ENCODE data around the gene LCT. TPM values are rescaled to one million over a fixed set of nuclear protein-coding genes. Genes with fewer than 3 reads are reported as not detected.

The LCT gene
- total and polyA plus RNA-seq, 4 donors, result 0.01 to 0.06 (median 0.02) TPM; not detected in 1

DNA sequence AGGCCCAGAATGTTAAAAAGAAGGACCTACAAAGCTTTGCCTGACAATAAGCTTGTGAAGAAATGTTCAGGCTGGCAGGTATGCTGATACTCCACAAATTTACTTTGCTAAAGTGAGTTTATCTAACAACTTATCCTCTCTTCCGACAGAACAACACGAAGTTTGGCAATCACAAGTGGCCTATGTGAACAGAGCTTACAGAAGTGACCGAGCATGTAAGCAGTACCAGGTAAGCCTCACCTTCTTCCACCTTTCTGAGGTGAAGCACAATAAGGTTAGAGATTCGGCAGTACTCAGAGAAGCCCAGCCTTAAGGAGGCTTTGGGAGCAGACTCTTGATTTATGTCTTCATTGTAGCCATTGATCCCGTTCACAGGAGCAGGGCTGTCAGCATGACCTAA, 9.0 kb upstream of the LCT start:
- Histone ChIP-seq H3K27ac (ENCODE audit: low read depth in 1 of 2, low read length in 1 of 2) (no peak overlapping the region), H3K9me3 (ENCODE audit: control insufficient read depth in 4 of 4, insufficient read depth in 3 of 4, low read length in 3 of 4) (no peaks in the 10 kb centered on the region), H3K4me3 (no peak overlapping the region), H3K4me1 (ENCODE audit: control insufficient read depth in 5 of 5, insufficient read depth in 5 of 5, low read length in 5 of 5) (no peaks in the 10 kb centered on the region), H3K27me3 (ENCODE audit: control insufficient read depth in 3 of 3, insufficient read depth in 3 of 3, low read length in 2 of 3) (no peaks in the 10 kb centered on the region), H3K36me3 (ENCODE audit: control insufficient read depth in 4 of 4, insufficient read depth in 4 of 4, low read length in 4 of 4) (peaks cover 3 to 50% (median 16%) of the 10 kb centered on the region in 4 donors), H3K9ac (ENCODE audit: insufficient read depth in 1 of 2, low read length in 2 of 2) (no peak overlapping the region)
- TF ChIP-seq, protein P1, sequence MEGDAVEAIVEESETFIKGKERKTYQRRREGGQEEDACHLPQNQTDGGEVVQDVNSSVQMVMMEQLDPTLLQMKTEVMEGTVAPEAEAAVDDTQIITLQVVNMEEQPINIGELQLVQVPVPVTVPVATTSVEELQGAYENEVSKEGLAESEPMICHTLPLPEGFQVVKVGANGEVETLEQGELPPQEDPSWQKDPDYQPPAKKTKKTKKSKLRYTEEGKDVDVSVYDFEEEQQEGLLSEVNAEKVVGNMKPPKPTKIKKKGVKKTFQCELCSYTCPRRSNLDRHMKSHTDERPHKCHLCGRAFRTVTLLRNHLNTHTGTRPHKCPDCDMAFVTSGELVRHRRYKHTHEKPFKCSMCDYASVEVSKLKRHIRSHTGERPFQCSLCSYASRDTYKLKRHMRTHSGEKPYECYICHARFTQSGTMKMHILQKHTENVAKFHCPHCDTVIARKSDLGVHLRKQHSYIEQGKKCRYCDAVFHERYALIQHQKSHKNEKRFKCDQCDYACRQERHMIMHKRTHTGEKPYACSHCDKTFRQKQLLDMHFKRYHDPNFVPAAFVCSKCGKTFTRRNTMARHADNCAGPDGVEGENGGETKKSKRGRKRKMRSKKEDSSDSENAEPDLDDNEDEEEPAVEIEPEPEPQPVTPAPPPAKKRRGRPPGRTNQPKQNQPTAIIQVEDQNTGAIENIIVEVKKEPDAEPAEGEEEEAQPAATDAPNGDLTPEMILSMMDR (IDR thresholded peaks at IDR 0.05; ENCODE audit: control extremely low read depth, extremely low read depth), result no peak
- DNase-seq, result no peak
- ATAC-seq (ENCODE audit: insufficient read depth, low FRiP score), result no peak
- WGBS, 2 donors, result 73 to 89% methylated on average over 5 of the region's 5 CpGs

DNA sequence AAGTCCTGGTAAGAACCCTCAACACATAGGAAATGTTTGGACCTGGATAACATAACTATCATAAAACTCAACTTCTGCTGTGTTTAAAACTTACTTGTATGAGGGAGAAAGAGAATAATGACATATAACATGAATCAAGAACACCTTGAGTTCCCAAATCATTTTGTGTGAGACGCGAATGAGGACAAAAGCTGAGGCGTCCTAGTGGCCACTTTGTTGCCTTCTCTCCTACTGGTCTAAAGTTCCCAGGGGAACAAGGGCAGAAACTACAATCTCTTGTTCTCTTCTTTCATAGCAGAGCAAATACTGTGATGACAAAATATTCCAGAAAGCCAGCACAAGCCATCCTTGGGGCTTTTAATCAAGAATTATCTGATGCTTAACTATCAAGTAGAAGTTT, 8.3 kb upstream of the LCT start:
- no peak for DNase-seq
- ATAC-seq (ENCODE audit: insufficient read depth, low FRiP score), result no peak
- no peak overlapping the region for H3K27ac ChIP-seq (ENCODE audit: low read depth in 1 of 2, low read length in 1 of 2)
- H3K9me3 ChIP-seq (ENCODE audit: control insufficient read depth in 4 of 4, insufficient read depth in 3 of 4, low read length in 3 of 4), result no peaks in the 10 kb centered on the region
- H3K27me3 ChIP-seq (ENCODE audit: control insufficient read depth in 3 of 3, insufficient read depth in 3 of 3, low read length in 2 of 3), result no peaks in the 10 kb centered on the region
- no peak overlapping the region for H3K4me3 ChIP-seq
- TF ChIP-seq, protein P1 (IDR thresholded peaks at IDR 0.05; ENCODE audit: control extremely low read depth, extremely low read depth), result no peak
- H3K4me1 ChIP-seq (ENCODE audit: control insufficient read depth in 5 of 5, insufficient read depth in 5 of 5, low read length in 5 of 5), result no peaks in the 10 kb centered on the region
- 98% methylated on average over 3 of the region's 3 CpGs for WGBS, 2 donors
- peaks cover 3 to 48% (median 15%) of the 10 kb centered on the region in 4 donors for H3K36me3 ChIP-seq (ENCODE audit: control insufficient read depth in 4 of 4, insufficient read depth in 4 of 4, low read length in 4 of 4)
- H3K9ac ChIP-seq (ENCODE audit: insufficient read depth in 1 of 2, low read length in 2 of 2), result no peak overlapping the region

DNA sequence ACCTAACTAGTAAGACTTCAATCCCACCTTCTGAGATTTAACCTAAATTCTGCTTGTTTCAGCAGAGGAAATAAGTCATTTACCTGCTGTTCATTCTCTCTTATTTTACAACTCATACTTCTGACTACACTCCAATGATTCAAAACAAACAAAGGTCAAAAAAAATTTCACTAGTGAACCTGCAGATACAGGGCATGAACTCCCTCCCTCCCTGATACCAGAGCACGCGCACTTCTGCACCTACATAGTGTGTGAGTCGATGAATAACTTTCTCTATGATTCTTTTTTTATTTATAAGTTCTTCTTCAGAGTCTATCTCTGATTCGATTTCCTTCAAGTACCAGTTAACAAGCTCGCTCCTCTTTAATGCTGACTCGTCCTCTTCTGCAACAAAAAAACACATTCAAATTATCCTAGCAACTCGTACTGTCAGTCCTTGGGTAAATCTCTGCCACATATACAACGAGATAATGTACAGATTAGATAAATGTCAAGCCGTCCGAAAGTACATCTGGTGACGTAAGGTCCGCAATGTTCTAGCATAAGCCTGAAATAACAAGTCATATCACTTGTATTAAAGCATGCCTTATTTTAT, 7.4 kb upstream of the LCT start:
- ATAC-seq (ENCODE audit: insufficient read depth, low FRiP score) (no peak), DNase-seq (no peak)
- Histone ChIP-seq H3K4me3 (no peak overlapping the region), H3K4me1 (ENCODE audit: control insufficient read depth in 5 of 5, insufficient read depth in 5 of 5, low read length in 5 of 5) (peaks cover 0 to 2% (median 0%) of the 10 kb centered on the region in 5 donors), H3K27ac (ENCODE audit: low read depth in 1 of 2, low read length in 1 of 2) (no peak overlapping the region), H3K36me3 (ENCODE audit: control insufficient read depth in 4 of 4, insufficient read depth in 4 of 4, low read length in 4 of 4) (peaks cover 3 to 43% (median 15%) of the 10 kb centered on the region in 4 donors), H3K9me3 (ENCODE audit: control insufficient read depth in 4 of 4, insufficient read depth in 3 of 4, low read length in 3 of 4) (no peaks in the 10 kb centered on the region), H3K27me3 (ENCODE audit: control insufficient read depth in 3 of 3, insufficient read depth in 3 of 3, low read length in 2 of 3) (no peaks in the 10 kb centered on the region), H3K9ac (ENCODE audit: insufficient read depth in 1 of 2, low read length in 2 of 2) (no peak overlapping the region)
- TF ChIP-seq, protein P1 (IDR thresholded peaks at IDR 0.05; ENCODE audit: control extremely low read depth, extremely low read depth), result no peak
- 90 to 93% methylated on average over 12 of the region's 12 CpGs for WGBS, 2 donors

DNA sequence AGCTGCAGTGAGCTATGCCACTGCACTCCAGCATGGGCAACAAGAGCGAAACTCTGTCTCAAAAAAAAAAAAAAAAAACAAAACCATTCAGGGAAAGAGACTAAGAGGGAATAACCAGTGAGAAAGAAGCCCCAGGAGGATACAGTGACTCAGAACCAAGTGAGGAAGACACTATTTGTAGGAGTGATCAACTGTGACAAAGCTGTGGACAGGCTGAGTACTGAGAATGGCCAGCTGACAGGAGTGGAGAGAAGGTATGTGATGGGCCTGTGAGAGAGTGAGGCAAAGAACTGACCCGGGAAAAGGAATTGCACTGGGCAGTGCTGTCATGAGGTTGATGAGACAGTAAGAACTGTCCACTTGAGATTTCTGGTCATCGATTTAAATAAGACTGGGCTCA, 6.7 kb upstream of the LCT start:
- DNase-seq (no peak), ATAC-seq (ENCODE audit: insufficient read depth, low FRiP score) (no peak)
- Histone ChIP-seq H3K4me3 (no peak overlapping the region), H3K36me3 (ENCODE audit: control insufficient read depth in 4 of 4, insufficient read depth in 4 of 4, low read length in 4 of 4) (peaks cover 3 to 39% (median 13%) of the 10 kb centered on the region in 4 donors), H3K9ac (ENCODE audit: insufficient read depth in 1 of 2, low read length in 2 of 2) (no peak overlapping the region), H3K4me1 (ENCODE audit: control insufficient read depth in 5 of 5, insufficient read depth in 5 of 5, low read length in 5 of 5) (peaks cover 0 to 2% (median 0%) of the 10 kb centered on the region in 5 donors), H3K9me3 (ENCODE audit: control insufficient read depth in 4 of 4, insufficient read depth in 3 of 4, low read length in 3 of 4) (no peaks in the 10 kb centered on the region), H3K27me3 (ENCODE audit: control insufficient read depth in 3 of 3, insufficient read depth in 3 of 3, low read length in 2 of 3) (no peaks in the 10 kb centered on the region), H3K27ac (ENCODE audit: low read depth in 1 of 2, low read length in 1 of 2) (no peak overlapping the region)
- TF ChIP-seq, protein P1 (IDR thresholded peaks at IDR 0.05; ENCODE audit: control extremely low read depth, extremely low read depth), result no peak
- WGBS, 2 donors, result 94 to 95% methylated on average over 3 of the region's 3 CpGs
